GM19463 (cell line): ENCODE data around the gene PAK2.
A peak's percentile ranks its signal among the peaks of the same experiment; 100 is the strongest.
"Not testable (repeated sequence)": the region's sequence is repeated elsewhere in the genome, so short reads cannot be mapped to it uniquely, and the experiment has no call there.

Source experiments
- ATAC-seq: cut with Tn5 transposase; IDR thresholded peaks from one replicate; pipeline ENCODE4 v1.9.1; 2021; ENCODE audit warnings: mild to moderate bottlenecking, moderate library complexity; ENCODE audit not compliant: unreplicated experiment

Gene PAK2

DNA sequence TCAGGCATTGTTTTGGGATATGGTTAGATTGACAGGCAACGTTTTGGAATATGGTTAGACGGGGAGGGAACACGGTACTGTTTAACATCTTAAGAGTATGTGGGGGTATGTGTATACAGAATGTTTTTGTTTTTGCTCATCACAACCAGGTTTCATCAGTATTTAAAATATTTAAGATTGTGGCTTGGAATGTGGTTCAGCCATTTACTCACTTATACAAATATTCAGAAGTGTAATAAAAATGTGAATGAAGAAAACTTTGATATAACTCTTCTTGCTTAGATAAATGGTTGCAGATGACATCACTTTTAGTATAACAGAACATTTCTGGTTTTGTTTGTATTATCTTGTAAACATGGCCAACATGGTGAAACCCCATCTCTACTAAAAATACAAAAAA lies 3.9 kb upstream of the PAK2 start:
- no peak for ATAC-seq

DNA sequence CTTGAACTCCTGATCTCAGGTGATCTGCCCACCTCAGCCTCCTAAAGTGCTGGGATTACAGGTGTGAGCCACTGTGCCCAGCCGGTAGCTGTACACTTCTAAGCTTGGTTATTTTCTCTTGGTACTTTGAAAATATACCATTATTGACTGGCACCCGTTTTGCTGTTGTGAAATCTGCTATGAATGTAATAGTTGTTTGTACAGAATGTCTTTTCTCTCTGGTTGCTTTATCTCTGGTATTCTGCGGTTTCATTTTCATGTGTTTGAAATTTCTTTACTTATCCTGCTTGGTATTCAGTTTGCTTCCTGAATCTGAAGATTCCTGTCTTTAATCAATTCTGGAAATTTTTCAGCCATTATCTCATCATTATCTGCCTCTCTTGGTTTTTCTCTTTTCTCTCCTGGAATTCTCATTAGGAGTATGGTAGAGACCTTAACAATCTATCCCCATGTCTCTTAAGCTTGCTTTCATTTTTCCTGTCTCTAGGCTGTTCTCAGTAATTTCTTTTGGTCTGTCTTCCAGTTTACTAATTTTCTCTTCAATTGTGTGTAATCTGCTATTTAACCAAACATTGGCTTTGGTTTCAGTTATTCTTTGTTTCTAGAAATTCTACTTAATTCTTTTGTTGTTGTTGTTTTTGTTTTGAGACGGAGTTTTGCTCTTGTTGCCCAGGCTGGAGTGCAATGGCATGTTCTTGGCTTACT lies 2.8 kb upstream of the PAK2 start:
- no peak for ATAC-seq

DNA sequence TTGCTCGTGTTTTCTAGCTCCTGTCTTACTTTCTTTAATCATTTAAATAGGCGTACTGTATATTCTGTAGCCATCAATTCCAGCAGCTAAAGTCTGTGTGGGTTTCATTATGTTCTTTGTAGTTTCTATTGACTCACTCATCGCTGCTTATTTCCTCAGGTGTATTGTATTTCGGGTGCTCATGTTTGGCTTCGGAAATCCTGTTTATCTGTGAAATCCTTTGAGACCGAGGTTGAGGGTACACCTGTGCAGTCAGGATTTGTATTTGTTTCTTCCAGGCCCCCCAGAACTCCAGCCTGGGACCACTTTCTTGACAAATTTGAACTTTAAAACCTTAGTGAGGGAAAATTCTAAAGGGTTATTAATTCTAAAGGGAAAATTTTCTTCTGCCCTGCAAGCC lies 2.0 kb upstream of the PAK2 start:
- no peak for ATAC-seq

DNA sequence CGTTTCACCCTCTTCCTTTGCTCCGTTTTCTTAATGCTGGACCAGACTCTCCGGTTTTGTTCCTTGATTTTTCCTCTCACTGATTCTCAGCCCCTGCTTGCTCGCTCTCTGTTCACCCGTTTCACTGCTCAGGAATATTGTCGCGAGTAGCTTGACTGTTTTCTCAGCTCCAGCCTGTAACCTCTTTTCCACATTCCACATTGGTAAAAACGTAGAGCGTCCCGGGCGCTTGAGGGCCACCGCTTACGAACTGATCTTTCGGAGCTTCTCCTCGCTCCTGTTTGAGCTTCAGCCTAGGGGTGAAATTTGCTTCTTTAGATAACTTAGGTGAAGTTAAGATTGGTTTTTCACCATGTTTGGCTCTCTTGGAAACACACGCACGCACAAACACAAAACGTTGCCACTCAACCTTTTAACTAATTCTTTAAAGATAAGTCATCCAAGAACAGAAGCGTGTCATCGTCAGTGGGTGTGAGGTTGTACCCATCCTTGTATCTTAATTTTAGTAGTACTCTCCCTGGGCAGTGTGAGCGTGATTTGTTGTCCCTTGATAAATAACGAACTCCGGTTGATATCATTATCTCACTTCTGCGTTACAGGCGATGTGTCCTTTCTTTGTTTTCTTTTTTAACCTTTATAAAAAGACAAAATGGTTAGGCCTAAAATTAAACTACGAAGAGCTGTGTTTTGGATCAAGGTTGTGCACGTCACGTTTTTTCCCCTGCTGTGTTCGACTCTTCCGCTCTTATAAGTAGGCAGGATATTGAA lies 1.0 kb downstream of the PAK2 start:
- ATAC-seq = no peak

DNA sequence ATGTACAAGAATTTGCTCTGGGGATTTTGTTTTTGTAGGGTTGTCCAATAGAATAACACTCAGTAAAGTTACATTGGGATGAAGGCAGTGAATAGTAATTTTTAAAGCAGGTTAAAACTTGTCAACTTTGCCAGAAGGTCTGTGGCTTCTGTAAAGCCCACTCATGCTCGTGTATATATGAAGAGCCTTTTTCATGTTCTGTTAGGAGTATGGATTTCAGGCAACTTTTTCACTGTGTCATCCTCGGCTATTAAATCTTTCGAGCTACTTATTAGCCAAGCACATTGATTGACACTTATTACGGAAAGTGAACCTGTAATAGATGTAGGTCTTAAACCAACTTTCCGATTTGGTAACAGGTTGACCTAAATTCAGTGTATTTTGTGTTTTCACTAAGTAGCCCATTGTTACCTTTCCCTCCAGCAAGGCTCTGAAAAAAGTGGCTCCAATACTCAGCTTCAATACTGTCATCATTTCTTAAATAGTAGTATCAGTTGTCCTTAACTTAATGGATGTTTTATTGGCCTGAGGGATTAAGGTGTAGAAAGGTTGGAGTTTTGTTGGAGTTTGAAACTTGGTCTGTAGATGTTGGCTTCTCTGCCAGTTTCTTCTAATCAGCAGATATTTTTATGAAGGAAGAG lies 1.7 kb downstream of the PAK2 start:
- ATAC-seq = no peak

DNA sequence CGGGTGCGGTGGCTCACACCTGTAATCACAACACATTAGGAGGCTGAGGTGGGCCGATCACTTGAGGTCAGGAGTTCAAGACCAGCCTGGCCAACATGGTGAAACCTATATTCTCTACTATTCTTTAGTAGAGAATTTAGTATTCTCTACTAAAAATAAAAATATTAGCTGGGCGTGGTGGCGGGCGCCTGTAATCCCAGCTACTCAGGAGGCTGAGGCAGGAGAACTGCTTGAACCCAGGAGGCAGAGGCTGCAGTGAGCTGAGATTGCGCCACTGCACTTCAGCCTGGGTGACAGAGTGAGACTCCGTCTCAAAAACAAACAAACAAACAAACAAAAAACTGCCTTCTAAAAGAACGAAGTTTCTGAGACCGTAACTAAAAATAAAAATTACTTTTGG lies 3.9 kb downstream of the PAK2 start:
- not testable (repeated sequence) for ATAC-seq

DNA sequence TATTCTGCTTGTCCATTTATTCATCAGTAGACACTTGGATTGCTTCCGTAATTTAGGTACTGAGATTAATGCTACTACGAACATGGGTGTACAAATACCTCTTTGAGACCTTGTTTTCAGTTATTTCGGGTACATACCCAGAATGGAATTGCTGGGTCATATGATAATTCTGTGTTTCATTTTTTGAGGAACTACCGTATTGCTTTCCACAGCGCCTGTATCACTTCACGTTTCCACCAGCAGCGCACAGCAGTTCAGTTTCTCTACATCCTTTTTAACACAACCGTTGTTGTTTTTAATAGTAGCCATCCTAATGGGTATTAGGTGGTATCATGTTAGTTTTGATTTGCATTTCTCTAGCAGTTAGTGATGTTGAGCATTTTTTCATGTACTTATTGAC lies 9.5 kb downstream of the PAK2 start:
- ATAC-seq = peak; percentile 71

DNA sequence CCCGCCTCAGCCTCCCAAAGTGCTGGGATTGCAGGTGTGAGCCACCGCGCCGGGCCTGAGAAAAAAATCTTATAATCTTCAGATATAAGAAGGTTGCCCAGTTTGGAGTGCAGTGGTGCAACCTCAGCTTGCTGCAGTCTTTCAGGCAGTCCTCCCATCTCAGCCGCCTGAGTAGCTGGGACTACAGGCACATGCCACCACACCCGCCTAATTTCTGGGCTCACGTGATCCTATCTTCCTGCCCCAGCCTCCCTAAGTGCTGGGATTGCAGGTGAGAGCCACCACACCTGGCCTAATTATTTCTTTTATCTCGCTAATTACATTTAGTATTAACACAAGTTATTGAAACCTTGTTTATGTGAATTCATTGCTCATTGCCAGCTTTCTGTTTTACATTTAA lies 13.5 kb downstream of the PAK2 start:
- ATAC-seq = no peak

DNA sequence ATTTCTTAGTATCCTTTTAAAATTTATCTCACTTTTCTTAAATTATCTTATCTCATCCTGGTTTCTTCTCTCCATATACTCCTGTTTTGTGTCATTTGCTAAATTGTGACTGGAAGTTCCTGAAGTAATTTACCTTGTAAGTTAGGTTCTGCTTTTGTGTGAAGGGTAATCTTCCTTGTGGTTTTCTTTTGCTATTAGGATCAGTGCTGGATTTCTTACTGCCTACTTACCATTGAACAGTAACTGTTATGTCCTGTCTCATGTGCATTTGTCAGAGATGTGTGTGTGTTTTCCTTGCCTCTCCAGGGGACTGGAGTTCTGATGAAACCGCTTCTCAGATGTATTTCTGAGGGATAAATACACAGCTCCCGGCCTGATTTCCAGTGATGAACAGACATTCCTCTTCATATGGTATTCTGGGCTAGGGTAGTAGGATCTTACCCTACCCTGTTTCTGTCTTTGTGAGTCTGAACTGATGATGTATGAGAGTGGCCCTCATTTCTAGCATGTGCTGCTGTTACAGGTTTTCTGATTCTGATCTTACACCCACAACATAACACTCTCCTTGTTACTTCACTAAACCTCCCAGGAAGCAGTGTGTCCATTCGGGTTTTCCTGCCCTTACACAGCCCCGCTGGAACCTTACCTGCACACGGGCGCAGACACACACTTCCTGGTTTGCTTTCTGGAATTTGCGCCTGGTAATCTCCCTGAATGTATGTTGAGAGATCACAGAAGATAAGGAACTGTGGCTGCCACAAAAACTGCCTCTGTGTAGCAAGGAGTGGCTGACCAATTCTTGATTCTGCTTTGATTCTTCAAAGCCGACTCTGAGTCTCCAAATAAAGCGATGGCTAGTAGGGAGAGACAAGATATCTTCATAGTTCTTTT lies 14.7 kb downstream of the PAK2 start:
- no peak for ATAC-seq

DNA sequence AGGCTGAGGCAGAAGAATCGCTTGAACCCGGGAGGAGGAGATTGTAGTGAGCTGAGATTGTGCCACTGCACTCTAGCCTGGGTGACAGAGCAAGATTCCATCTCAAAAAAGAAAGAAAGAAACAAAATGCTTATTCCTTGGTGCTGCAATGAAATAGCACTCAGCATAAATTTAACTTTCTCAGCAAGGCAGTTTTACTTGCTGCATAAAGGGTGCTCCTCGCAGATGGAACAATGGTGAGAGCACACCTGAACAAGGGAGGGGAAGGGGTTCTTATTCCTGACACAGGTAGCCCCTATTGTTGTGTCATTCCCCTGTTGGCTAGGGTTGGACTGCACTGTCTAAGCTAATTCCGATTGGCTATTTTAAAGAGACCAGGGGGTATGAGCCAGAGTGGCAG lies 17.1 kb downstream of the PAK2 start:
- no peak for ATAC-seq

DNA sequence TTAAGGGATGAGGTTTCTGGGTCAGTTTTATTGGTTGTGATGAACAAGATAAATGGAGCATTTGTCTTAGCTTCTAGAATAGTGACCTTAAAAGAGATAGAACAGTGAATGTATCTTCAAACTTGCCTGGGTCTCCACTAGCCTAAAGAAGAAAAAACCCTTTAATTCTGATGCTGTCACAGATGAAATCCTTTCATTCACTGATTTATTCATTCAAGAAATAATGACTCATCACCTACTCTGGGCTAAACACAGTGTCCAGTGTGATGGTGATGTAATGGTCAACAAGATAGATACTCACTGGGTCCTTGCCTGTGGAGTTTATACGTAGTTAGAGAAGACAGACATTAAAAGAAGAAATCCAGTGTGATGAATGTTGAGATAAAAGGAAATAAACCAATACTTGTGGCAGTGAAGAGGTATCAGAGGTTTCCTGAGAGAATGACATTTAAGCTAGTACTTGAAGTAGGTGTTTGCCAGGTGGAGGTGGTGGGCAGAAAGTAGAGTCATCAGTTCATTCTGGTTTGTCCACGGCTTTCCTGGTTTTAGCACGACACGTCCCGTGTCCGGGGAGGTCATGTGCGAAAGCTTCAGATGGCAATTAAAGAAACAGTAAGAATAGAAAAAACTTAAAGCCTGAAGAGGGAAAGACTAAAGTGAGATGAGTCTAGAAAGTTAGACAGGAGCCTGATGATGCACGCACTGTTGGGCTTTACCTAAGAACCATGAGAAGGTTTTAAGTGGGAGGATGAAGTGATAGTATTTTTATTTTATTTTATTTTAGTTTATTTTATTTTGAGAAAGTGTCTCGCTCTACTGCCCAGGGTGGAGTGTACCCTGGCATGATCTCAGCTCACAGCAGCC lies 18.5 kb downstream of the PAK2 start:
- ATAC-seq = no peak

DNA sequence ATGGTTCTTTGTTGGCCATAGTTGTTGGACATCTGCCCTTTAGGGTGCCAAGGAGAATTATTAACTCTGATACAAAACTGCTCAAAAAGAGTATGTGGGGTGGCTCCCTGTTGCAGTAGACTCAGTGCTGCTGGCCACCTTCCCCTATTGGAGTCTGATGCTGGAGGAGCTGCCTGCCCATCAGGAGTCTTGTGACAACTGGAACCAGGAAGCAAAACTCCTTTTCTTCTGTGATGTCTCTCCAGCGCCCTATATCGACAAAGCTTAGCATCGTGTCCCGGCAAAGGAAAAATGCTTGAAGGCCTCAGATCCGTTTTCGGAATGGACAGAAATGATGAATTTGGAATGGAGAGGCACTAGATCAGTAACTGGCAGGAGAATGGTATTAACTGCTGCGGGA lies 23.5 kb downstream of the PAK2 start:
- ATAC-seq = no peak

DNA sequence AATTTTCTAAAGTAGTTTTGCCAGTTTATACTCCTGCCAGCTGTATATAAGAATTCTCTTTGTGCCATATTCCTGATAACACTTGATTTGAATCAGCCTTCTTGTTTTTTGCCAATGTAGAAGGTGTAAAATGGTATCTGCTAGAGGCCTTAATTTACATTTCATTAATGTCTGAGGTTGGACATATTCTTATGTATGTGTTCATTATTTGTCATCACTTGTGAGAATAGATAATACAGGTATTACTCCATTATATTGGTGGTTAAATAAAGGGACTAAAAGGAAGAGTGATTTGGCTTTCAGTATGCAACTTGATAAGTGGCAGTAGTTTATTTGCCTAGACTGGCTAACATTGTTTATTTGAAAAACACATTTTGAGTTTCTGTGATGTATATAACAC lies 25.8 kb downstream of the PAK2 start:
- no peak for ATAC-seq

DNA sequence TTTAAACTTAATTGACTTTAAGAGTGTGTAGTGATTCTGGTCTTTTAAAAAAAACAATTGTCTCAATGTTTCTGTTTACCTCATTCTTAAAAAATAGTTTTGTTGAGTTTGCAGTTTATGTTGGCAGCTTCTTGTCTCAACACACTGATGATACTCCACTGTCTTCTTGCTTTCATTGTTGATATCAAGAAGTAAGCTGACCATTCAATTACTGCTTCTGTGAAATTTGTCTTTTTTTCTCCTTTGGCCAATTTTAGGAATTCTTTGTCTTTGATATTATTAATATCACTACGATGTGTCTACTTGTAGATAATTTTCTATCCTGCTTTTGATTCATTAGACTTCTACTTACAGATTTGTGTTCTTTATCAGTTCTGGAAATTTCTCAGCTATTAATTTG lies 31.4 kb downstream of the PAK2 start:
- ATAC-seq = no peak

DNA sequence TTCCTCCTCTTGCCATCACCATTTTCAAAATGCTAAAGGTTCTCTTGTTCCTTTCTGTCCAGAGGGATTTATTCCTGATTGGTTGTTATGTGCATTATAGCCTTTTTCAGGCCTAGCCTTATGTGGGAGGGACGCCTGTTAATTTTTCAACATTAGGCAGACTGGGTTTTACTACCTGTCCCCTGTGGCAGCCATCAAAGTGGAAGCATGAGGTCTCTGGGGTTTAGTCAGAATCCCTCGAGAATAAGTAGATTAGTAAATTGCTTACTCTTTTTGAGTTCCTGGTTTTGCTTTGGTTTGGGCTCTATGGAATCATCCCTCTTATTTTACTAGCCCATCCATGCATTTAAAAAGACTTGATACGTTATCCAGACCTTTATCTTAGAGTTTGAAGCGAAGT lies 32.4 kb downstream of the PAK2 start:
- no peak for ATAC-seq

DNA sequence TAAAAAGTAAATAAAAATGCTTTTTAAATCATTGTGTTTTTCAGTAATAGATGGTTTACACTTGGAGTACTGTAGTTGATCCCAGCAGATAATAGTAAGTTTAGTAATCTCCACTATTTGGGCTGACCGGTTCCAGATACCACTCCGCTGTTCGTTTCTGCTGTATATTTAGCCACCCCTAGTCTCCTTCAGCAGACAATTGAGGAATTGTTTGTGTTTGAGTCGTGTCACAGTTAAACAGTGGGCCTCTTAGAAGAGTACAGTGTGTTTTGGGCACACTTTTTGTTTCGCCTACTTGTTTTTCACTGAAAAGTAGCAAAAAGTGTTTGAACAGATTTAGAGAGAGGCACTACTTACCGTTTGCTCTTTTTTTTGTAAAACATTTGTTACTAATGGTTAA lies 33.2 kb downstream of the PAK2 start:
- ATAC-seq = no peak

DNA sequence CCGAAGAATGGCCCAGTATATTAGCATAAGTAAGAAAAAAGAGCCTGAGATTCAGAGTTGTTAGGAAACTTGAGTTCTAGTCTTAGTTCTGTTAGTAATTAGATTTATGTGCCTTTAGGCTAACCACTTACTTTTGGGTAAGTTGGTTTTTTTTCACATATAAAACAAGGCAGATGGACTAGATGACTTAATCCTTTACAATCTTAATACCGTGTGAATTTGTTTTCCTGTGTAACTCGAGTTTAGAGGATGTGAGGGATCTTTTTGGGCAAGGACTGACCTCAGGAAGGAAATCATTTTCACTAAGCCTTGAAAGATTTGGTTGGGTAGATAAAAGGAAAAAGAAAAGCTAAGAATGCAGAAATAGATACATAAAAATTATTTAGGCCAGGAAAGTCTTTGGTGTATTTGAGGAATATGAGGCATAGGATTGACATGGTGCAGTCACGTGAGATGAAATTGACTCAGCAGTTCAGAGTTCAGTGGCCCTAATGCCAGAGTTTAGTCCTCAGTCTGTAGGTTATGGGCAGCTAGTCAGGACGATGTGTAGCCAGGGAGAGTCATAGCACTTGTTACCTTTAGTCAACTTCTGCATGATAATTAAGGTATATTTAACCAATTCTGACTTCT lies 34.6 kb downstream of the PAK2 start:
- no peak for ATAC-seq

DNA sequence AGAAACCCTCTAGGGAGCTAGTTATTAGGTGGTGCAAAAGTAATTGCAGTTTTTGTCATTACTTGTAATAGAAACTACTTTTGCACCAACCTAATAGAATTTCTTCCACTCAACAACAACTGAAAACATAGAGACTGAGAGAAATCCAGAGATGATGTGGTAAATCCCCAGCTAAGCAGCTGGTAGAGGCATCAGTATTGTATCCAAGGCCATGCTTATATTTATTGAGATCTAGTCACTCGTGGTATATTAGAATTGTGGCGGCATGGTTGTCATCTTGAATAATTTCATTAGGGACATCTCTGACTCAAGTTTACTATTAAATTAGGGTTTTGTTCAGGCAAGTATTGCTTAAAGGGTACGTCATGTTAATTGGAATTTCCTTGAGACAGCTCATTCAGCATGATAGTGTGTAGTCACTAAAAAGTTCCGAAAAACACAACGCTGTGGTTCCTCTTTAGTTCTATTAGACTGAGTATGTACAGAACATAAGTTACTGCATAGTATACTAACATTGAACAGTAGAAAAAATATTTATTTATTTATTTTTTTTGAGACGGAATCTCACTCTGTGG lies 35.3 kb downstream of the PAK2 start:
- ATAC-seq = no peak

DNA sequence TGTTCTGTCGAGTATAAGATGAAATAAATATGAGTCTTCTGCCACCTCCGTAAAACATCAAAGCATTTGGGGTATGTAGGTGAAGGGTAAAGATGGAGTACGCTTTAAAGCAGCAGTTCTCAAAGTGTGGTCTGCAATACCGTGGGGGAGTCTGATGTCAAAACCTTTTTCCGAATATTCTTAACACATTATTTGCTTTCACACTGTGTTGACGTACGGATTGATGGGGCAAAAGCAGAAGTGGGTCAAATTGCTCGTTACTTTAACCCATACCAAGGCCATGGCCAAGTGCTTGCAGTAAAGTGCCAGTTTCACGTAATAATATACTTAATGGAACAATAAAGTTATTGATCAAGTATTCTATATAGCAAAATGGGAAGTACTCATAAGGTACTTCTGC lies 36.3 kb downstream of the PAK2 start:
- no peak for ATAC-seq
